GM19455 (cell line): ENCODE data around the gene ZNF688.

Experiments used
- ATAC-seq: cut with Tn5 transposase; IDR thresholded peaks from one replicate; pipeline ENCODE4 v1.9.1; 2021; ENCODE audit not compliant: unreplicated experiment

The ZNF688 gene

GRCh38 chr16:30521873-30522641 is 49.5 kb downstream of the ZNF688 start:
- no peak for ATAC-seq

GRCh38 chr16:30521476-30521872 is 50.0 kb downstream of the ZNF688 start:
- no peak for ATAC-seq
